Osteoblast (primary cell): ENCODE results near the gene KCTD13. TPM values are rescaled to one million over a fixed set of nuclear protein-coding genes. Genes with fewer than 3 reads are reported as not detected.

Experiments
- DNase-seq: peaks from one replicate; pipeline ENCODE4 v3.0.0; 2011; ENCODE audit warnings: low spot score, mixed read lengths; ENCODE audit not compliant: insufficient read length; ENCODE audit errors: missing footprints
- H2AFZ ChIP-seq: 2 replicates; pipeline ENCODE4 v1.6.0; 2011; ENCODE audit warnings: mild to moderate bottlenecking, low read length
- H3K27ac ChIP-seq: 2 replicates; pipeline ENCODE4 v1.5.1; 2011; ENCODE audit warnings: mild to moderate bottlenecking, low read depth, low read length, moderate library complexity
- H3K27me3 ChIP-seq: 2 replicates; pipeline ENCODE4 v1.6.0; 2012; ENCODE audit warnings: mild to moderate bottlenecking, control low read depth, inconsistent platforms, low read length, moderate library complexity; ENCODE audit not compliant: insufficient read depth
- H3K36me3 ChIP-seq: 2 replicates; pipeline ENCODE4 v1.5.1; 2011; ENCODE audit warnings: mild to moderate bottlenecking, low read length, control low read depth, moderate library complexity; ENCODE audit not compliant: insufficient read depth
- H3K4me1 ChIP-seq: 2 replicates; pipeline ENCODE4 v1.5.1; 2011; ENCODE audit warnings: mild to moderate bottlenecking, low read length, control low read depth, moderate library complexity; ENCODE audit not compliant: insufficient read depth
- H3K4me2 ChIP-seq: 2 replicates; pipeline ENCODE4 v1.6.0; 2011; ENCODE audit warnings: mild to moderate bottlenecking, low read length; ENCODE audit not compliant: insufficient read depth
- H3K4me3 ChIP-seq: fragments of 200-600 bp; sonication (generic); 3 replicates; pipeline ENCODE4 v1.5.1; 2012; ENCODE audit warnings: mild to moderate bottlenecking, low read length, inconsistent platforms; ENCODE audit not compliant: insufficient read depth
- H3K79me2 ChIP-seq: 2 replicates; pipeline ENCODE4 v1.6.0; 2012; ENCODE audit warnings: mild to moderate bottlenecking, low read length, control low read depth, inconsistent platforms; ENCODE audit not compliant: insufficient read depth
- H3K9me3 ChIP-seq: 2 replicates; pipeline ENCODE4 v1.5.1; 2011; ENCODE audit warnings: low read depth, low read length, control low read depth
- H4K20me1 ChIP-seq: 2 replicates; pipeline ENCODE4 v1.6.0; 2012; ENCODE audit warnings: mild to moderate bottlenecking, low read length, control low read depth; ENCODE audit not compliant: insufficient read depth
- total RNA-seq: library from RNA; depleted of rRNA; stranded (reverse); fragments of >200 nt; gene quantifications from 2 replicates; pipeline ENCODE4 v1.2.3, GENCODE V29; 2012
- TF ChIP-seq, protein P1 (sequence below): IDR thresholded peaks from 2 replicates; pipeline ENCODE4 v1.5.1; 2011; ENCODE audit warnings: mild to moderate bottlenecking, low read depth, low read length, moderate library complexity; ENCODE audit errors: extremely low read depth

The KCTD13 gene, protein sequence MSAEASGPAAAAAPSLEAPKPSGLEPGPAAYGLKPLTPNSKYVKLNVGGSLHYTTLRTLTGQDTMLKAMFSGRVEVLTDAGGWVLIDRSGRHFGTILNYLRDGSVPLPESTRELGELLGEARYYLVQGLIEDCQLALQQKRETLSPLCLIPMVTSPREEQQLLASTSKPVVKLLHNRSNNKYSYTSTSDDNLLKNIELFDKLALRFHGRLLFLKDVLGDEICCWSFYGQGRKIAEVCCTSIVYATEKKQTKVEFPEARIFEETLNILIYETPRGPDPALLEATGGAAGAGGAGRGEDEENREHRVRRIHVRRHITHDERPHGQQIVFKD
- 8.5 and 11.9 TPM in 2 replicates for total RNA-seq

DNA sequence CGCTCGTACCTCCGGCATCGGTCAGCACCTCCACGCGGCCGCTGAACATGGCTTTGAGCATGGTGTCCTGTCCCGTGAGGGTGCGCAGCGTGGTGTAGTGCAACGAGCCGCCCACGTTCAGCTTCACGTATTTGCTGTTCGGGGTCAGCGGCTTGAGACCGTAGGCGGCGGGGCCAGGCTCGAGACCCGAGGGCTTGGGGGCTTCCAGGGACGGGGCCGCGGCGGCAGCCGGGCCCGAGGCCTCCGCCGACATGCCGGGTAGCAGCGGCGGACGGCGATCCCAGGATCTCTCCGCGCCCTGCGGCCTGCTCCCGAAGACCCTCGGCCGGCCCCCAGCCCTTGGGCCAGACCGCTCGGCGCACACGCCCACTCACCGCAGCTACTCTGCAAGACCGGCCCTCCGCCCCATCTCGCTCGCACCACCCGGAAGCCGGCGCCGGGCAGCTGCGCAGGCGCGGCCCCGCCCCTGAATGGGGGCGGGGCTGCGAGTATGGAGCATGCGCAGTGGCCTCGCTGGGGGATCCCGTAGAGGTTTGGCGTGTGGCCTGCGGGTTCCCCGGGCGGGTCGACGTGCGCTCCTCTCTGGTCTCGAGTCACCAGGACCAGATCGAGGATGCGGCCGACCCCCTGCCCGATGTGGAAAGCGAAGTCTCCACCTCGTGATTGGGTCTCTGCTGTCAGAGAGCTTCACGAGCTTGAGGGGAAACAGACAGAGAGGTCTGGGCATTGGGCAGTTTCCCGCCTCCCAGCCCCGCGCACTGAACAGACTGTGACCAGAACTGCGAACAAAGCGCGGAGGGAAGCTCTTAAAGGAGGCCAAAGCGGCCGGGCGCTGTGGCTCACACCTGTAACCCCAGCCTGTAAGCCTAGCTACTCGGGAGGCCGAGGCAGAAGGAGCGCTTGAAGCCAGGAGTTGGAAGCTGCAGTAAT, at the start of gene KCTD13:
Gene KCTD13 (minus strand): TSS at position 446 of the 930 bp plus-strand sequence. CDS start 193 bp downstream, at position 253.
- Histone ChIP-seq H3K79me2 (peaks cover 43% of the 10 kb centered on the region), H3K4me1 (peaks cover 17% of the 10 kb centered on the region), H3K27me3 (no peaks in the 10 kb centered on the region), H4K20me1 (peaks cover 13% of the 10 kb centered on the region), H3K4me2 (peak within 1 kb of the TSS; percentile 100), H2AFZ (peak within 1 kb of the TSS; percentile 99), H3K9me3 (no peaks in the 10 kb centered on the region), H3K4me3 (peak within 1 kb of the TSS; percentile 95), H3K36me3 (peaks cover 16% of the 10 kb centered on the region), H3K27ac (peak within 1 kb of the TSS; percentile 84)
- TF ChIP-seq, protein P1, sequence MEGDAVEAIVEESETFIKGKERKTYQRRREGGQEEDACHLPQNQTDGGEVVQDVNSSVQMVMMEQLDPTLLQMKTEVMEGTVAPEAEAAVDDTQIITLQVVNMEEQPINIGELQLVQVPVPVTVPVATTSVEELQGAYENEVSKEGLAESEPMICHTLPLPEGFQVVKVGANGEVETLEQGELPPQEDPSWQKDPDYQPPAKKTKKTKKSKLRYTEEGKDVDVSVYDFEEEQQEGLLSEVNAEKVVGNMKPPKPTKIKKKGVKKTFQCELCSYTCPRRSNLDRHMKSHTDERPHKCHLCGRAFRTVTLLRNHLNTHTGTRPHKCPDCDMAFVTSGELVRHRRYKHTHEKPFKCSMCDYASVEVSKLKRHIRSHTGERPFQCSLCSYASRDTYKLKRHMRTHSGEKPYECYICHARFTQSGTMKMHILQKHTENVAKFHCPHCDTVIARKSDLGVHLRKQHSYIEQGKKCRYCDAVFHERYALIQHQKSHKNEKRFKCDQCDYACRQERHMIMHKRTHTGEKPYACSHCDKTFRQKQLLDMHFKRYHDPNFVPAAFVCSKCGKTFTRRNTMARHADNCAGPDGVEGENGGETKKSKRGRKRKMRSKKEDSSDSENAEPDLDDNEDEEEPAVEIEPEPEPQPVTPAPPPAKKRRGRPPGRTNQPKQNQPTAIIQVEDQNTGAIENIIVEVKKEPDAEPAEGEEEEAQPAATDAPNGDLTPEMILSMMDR: no peak
- peak; percentile 99 for DNase-seq

DNA sequence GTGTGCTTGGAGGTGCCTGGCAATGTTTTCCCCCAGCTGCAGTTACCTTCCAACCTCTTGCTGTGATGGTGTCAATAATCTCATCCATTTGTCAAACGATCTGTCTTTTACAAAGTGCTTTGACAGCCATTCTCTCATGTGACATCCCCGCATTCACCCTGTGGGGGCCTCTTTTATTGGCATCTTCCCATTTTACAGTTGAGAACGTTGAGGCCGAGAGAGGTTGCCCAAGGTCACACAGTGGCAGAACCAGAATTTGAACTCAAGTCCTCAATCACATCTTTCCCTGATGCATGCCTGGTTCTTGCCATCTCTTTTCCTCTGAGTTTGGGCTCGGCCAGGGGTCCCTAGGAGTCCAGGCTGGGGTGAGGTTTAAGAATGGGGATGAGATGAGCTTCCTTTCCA, 49.1 kb upstream of the KCTD13 start:
- Histone ChIP-seq H3K9me3 (no peaks in the 10 kb centered on the region), H4K20me1 (peaks cover 49% of the 10 kb centered on the region), H3K4me2 (peak overlapping the region; percentile 91), H2AFZ (no peak overlapping the region), H3K79me2 (peaks cover 59% of the 10 kb centered on the region), H3K4me1 (peaks cover 28% of the 10 kb centered on the region), H3K27me3 (no peaks in the 10 kb centered on the region), H3K27ac (no peak overlapping the region), H3K4me3 (peak overlapping the region; percentile 93), H3K36me3 (peaks cover 41% of the 10 kb centered on the region)
- TF ChIP-seq, protein P1: no peak
- DNase-seq: peak; percentile 68

DNA sequence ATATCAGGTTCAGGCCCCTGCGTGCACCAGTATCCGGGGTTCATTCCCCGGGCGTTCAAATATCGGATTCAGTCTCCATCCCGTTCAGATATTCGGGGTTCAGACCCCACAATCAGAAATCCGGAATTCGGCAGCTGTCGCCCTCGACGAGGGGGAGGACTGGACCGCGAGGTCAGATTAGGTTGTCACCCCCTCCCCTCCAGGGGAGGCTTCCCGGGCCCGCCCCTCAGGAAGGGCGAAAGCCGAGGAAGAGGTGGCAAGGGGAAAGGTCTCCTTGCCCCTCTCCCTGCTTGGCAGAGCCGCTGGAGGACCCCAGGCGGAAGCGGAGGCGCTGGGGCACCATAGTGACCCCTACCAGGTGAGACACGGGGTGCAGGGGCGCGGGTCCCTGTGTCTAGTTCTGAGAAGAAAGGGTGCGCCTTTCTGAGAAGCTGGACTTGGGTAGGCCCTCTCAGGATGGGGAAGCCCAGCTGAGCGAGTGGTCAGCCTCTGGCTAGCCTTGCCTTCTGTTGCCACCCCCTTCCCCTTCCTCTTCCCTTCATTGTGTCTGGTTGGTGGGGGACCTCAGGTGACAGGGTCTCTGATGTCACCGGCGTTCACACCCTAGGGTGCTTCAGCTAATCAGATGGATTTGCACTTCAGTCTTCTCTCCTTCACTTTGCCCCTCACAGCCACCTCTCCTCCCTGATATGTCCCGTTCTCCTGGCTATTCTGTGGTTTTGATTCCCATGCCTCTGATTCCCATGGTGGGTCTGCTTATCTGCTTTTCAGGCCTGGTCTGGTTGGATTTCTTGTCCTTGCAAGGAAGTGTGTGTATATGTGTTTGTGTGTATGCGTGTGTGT, 48.5 kb upstream of the KCTD13 start:
- Histone ChIP-seq H4K20me1 (peaks cover 49% of the 10 kb centered on the region), H2AFZ (peak overlapping the region; percentile 69), H3K4me1 (peaks cover 28% of the 10 kb centered on the region), H3K4me2 (peak overlapping the region; percentile 91), H3K79me2 (peaks cover 56% of the 10 kb centered on the region), H3K4me3 (peak overlapping the region; percentile 93), H3K9me3 (no peaks in the 10 kb centered on the region), H3K36me3 (peaks cover 37% of the 10 kb centered on the region), H3K27me3 (no peaks in the 10 kb centered on the region), H3K27ac (peak overlapping the region; percentile 75)
- peak; percentile 84 for DNase-seq
- TF ChIP-seq, protein P1: no peak
